Measurements from ENCODE around the gene SPTBN5. TPM values are rescaled to one million over a fixed set of nuclear protein-coding genes. Genes with fewer than 3 reads are reported as not detected.

SPTBN5 gene
- total and polyA plus RNA-seq, 2 experiments from 2014 or later, result 0.57 to 1.1 TPM

DNA sequence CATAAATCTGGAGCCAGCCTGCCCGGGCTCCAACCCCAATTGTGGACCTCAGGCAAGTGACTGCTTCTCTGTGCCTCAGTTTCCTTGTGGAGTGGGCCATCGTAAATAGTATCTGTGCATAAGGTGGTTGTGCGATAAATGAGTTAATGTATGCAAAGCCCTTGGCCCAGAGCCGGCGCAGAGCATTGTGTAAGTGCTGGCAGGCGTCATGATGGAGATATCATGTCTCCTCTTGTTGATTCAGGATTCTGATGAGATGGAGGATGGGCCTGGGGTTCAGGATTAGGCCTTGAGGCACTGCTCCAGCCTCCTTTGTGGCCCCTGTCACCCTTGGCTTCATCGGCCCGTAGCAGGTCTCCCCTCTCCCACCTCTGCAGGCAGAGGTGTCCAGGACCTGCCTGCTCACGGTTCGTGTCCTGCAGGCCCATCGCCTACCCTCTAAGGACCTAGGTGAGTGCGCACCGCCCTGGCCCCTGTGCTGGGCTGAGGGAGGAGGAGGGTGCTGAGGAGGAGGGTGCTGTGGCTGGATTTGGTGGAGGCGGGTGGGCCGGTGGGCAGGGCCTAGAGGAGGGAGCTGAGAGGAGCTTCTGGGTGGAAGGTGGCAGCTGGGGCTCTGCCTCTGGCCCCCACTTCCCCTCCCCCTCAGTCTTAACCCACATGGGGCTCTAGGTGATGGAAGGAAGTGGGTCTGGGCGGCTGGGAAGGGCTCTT, 53.9 kb downstream of the SPTBN5 start:
- H3K4me1 Mint-ChIP-seq, result no peaks in the 10 kb centered on the region
- no peaks in the 10 kb centered on the region for H4K20me1 ChIP-seq (replicated peaks; ENCODE audit: insufficient read depth)
- H3K27ac ChIP-seq (ENCODE audit: low read depth), result no peak overlapping the region
- TF ChIP-seq, protein P1, sequence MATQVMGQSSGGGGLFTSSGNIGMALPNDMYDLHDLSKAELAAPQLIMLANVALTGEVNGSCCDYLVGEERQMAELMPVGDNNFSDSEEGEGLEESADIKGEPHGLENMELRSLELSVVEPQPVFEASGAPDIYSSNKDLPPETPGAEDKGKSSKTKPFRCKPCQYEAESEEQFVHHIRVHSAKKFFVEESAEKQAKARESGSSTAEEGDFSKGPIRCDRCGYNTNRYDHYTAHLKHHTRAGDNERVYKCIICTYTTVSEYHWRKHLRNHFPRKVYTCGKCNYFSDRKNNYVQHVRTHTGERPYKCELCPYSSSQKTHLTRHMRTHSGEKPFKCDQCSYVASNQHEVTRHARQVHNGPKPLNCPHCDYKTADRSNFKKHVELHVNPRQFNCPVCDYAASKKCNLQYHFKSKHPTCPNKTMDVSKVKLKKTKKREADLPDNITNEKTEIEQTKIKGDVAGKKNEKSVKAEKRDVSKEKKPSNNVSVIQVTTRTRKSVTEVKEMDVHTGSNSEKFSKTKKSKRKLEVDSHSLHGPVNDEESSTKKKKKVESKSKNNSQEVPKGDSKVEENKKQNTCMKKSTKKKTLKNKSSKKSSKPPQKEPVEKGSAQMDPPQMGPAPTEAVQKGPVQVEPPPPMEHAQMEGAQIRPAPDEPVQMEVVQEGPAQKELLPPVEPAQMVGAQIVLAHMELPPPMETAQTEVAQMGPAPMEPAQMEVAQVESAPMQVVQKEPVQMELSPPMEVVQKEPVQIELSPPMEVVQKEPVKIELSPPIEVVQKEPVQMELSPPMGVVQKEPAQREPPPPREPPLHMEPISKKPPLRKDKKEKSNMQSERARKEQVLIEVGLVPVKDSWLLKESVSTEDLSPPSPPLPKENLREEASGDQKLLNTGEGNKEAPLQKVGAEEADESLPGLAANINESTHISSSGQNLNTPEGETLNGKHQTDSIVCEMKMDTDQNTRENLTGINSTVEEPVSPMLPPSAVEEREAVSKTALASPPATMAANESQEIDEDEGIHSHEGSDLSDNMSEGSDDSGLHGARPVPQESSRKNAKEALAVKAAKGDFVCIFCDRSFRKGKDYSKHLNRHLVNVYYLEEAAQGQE (IDR thresholded peaks at IDR 0.05; ENCODE audit: unreplicated experiment), result no peak
- TF ChIP-seq JUNB (IDR thresholded peaks at IDR 0.05; ENCODE audit: unreplicated experiment) (no peak), EZH2 (IDR thresholded peaks at IDR 0.05; ENCODE audit: low read depth, unreplicated experiment) (no peak), CREB1 (CRISPR knock-in tag; IDR thresholded peaks at IDR 0.05; ENCODE audit: low read depth) (no peak), NANOG (IDR thresholded peaks at IDR 0.05; ENCODE audit: borderline replicate concordance) (no peak), EZH2phosphoT487 (IDR thresholded peaks at IDR 0.05; ENCODE audit: unreplicated experiment) (no peak)
- no peaks in the 10 kb centered on the region for H3K4me1 ChIP-seq (ENCODE audit: insufficient read depth)
- ATAC-seq (no peak), DNase-seq (ENCODE audit: low spot score) (no peak)
- no peak overlapping the region for H2AFZ ChIP-seq
- peaks cover 3% of the 10 kb centered on the region for H3K27me3 Mint-ChIP-seq (ENCODE audit: insufficient read depth, low read depth, poor library complexity)
- no peaks in the 10 kb centered on the region for H3K36me3 ChIP-seq (ENCODE audit: insufficient read depth)
- peaks cover 8% of the 10 kb centered on the region; the same call in 1 of the 3 replicates for H3K36me3 Mint-ChIP-seq (ENCODE audit: low read depth)
- no peaks in the 10 kb centered on the region for H3K79me2 ChIP-seq (replicated peaks; ENCODE audit: insufficient read depth)
- H3K4me3 ChIP-seq, result no peak overlapping the region
- H3K9me2 ChIP-seq (ENCODE audit: insufficient read depth), result no peaks in the 10 kb centered on the region
- H3K27me3 ChIP-seq (ENCODE audit: insufficient read depth), result no peaks in the 10 kb centered on the region
- H3K27ac Mint-ChIP-seq, result no peak overlapping the region
- no peaks in the 10 kb centered on the region for H3K9me3 Mint-ChIP-seq
- no peaks in the 10 kb centered on the region for H3F3A ChIP-seq (replicated peaks; ENCODE audit: low read depth)
- no peak overlapping the region for H3K4me3 Mint-ChIP-seq
- H3K4me2 ChIP-seq, result no peak overlapping the region

DNA sequence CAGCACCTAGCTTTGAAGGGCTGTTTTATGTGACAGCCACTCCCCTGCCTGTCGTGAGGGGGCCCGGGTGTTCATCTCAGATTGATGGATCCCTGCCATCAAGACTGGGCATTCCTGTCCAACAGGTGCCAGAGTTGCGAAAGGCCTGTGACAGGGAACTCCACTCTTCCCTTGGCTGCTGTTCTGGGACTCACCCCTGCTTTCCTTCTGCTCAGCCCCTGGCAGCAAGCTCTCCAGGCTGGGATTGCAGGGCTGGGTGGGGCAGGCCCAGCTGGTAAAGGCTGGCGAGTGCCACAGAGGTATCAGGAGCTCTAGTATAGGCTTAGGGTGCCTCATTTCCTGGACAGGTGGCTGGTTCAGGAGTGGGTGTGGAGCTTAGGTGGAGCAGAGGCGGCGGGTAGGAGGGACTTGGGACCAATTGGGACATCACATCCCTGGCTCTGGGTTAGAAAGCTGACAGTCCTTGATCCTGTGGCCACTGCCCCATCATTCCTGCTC, 55.4 kb downstream of the SPTBN5 start, which contains the start of gene PLA2G4B:
Gene PLA2G4B (plus strand): TSS at position 448 of the 498 bp plus-strand sequence. CDS start 67 bp downstream, outside the sequence.
- Histone ChIP-seq H3K27ac (ENCODE audit: low read depth) (no peak within 1 kb of the TSS), H3K4me1 (ENCODE audit: insufficient read depth) (no peaks in the 10 kb centered on the region), H2AFZ (no peak within 1 kb of the TSS), H4K20me1 (replicated peaks; ENCODE audit: insufficient read depth) (no peaks in the 10 kb centered on the region; the same call in 1 of the 2 replicates), H3K36me3 (ENCODE audit: insufficient read depth) (no peaks in the 10 kb centered on the region), H3F3A (replicated peaks; ENCODE audit: low read depth) (no peaks in the 10 kb centered on the region), H3K4me3 (no peak within 1 kb of the TSS), H3K9me2 (ENCODE audit: insufficient read depth) (no peaks in the 10 kb centered on the region), H3K4me2 (no peak within 1 kb of the TSS), H3K79me2 (replicated peaks; ENCODE audit: insufficient read depth) (no peaks in the 10 kb centered on the region), H3K27me3 (ENCODE audit: insufficient read depth) (no peaks in the 10 kb centered on the region)
- Mint-ChIP-seq H3K4me1 (no peaks in the 10 kb centered on the region; the same call in 2 of the 3 replicates), H3K9me3 (no peaks in the 10 kb centered on the region), H3K4me3 (no peak within 1 kb of the TSS), H3K27me3 (ENCODE audit: insufficient read depth, low read depth, poor library complexity) (peaks cover 7% of the 10 kb centered on the region), H3K36me3 (ENCODE audit: low read depth) (peaks cover 10% of the 10 kb centered on the region; the same call in 2 of the 3 replicates), H3K27ac (no peak within 1 kb of the TSS)
- ATAC-seq, result no peak
- no peak for TF ChIP-seq STAT1 (IDR thresholded peaks at IDR 0.05; ENCODE audit: unreplicated experiment)
- TF ChIP-seq ZNF331 (CRISPR knock-in tag; IDR thresholded peaks at IDR 0.05; ENCODE audit: low read depth), result no peak
- TF ChIP-seq CREB1 (CRISPR knock-in tag; IDR thresholded peaks at IDR 0.05; ENCODE audit: low read depth), result no peak
- no peak for TF ChIP-seq EZH2 (IDR thresholded peaks at IDR 0.05; ENCODE audit: low read depth, unreplicated experiment)
- no peak for TF ChIP-seq NANOG (IDR thresholded peaks at IDR 0.05; ENCODE audit: borderline replicate concordance)
- no peak for TF ChIP-seq EZH2phosphoT487 (IDR thresholded peaks at IDR 0.05; ENCODE audit: unreplicated experiment)
- no peak for DNase-seq (ENCODE audit: low spot score)
